ENCODE measurements around the gene PRCC. TPM values are rescaled to one million over a fixed set of nuclear protein-coding genes. Genes with fewer than 3 reads are reported as not detected.
A peak's percentile ranks its signal among the peaks of the same experiment; 100 is the strongest.

PRCC gene
- total and polyA plus RNA-seq, 12 donors = 32.1 to 56.9 (median 44.2) TPM

DNA sequence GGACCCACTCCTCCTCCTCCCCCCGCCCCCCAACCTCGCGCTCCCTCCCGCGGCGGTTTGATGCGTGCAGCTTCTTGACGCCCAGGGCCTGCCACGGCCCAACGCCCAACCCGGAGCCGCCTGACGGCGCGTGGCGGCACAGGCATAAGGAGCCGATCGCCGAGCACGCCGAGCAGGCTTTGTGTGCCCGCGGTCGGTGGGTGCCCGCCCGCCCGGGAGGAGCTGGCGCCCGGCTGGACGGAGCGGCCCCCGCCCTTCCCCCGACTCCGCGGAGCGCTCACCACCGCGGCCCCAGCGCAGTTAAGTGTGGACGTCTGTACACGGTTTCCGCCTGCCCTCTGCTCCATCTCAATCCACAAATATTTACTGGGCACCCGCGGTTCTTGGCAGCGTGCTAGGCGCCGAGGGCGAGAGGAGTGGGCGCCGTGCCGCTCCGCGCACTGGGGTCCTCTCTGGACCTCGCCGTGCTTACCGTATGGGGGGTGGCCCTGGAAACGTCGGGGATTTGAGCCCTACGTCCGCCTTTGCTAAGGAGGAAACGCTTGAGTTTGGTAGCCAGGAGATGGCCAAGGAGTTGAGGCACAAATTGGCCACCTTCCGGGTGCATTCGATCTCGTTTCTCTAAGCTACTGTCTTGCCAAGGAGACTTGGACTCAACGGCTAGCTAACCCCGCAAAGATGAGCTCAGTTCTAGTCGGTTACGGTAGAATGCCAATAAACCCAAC, 15.4 kb upstream of the PRCC start:
- peak; percentile 75 to 89 (median 84) for ATAC-seq
- no peaks in the 10 kb centered on the region for H3K27me3 ChIP-seq
- H3K4me3 ChIP-seq = peak overlapping the region; percentile 79 to 99 (median 97)
- H3K36me3 ChIP-seq = peaks cover 0 to 3% (median 0%) of the 10 kb centered on the region in 9 donors
- peak; percentile 98 for DNase-seq
- H3K27ac ChIP-seq = peak overlapping the region; percentile 94 to 100 (median 100)
- H3K9me3 ChIP-seq = no peaks in the 10 kb centered on the region
- TF ChIP-seq, protein P1, sequence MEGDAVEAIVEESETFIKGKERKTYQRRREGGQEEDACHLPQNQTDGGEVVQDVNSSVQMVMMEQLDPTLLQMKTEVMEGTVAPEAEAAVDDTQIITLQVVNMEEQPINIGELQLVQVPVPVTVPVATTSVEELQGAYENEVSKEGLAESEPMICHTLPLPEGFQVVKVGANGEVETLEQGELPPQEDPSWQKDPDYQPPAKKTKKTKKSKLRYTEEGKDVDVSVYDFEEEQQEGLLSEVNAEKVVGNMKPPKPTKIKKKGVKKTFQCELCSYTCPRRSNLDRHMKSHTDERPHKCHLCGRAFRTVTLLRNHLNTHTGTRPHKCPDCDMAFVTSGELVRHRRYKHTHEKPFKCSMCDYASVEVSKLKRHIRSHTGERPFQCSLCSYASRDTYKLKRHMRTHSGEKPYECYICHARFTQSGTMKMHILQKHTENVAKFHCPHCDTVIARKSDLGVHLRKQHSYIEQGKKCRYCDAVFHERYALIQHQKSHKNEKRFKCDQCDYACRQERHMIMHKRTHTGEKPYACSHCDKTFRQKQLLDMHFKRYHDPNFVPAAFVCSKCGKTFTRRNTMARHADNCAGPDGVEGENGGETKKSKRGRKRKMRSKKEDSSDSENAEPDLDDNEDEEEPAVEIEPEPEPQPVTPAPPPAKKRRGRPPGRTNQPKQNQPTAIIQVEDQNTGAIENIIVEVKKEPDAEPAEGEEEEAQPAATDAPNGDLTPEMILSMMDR (IDR thresholded peaks at IDR 0.05) = peak in 2 of 9 donors; percentile 11 to 16
- H3K4me1 ChIP-seq = peaks cover 30 to 66% (median 50%) of the 10 kb centered on the region in 9 donors
- WGBS, 2 donors = 0% methylated on average over 63 to 68 of the region's 68 CpGs
- intact Hi-C loops (cut with DNase I) = loop anchor here in 6 of 10 donors (1.0 to 2.0 kb wide), 2 partner anchors 14 to 15 kb away; partner anchors contain the start of gene PRCC (in 3 of the 6)

DNA sequence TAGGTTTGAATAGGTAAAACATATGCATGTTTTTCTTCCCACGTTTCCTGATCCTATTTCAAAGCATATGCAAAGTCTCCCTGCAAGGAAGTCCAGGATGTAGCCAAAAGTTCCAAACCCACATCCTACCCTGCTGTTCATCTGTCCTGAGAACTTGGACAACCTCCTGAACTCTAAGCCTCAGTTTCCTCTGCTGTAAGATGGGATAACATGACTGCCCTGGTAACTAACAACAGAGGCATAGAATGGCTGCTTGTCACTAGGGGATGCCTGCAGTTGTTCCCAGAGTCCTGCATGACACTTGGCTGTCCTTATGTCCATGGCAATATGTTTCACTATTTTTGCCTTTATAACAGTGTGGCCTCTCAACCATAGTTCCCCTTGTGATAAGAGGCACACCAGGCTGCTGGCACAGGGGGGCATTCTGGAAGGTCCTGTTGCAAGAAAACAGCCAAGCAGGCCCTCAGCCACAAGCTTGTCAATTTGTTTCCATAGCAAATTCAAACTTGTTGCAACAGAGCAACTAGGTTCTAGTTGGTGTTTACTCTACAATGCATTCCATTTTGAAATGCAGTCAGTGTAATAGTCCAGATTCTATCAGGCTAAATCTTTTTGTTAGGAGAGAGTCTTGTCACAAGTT, 14.4 kb upstream of the PRCC start:
- Histone ChIP-seq H3K27me3 (no peaks in the 10 kb centered on the region), H3K27ac (peak overlapping the region in 5 of 10 donors; percentile 98 to 100 (median 100)), H3K36me3 (peaks cover 0 to 3% (median 0%) of the 10 kb centered on the region in 9 donors), H3K4me1 (peaks cover 24 to 57% (median 43%) of the 10 kb centered on the region in 9 donors), H3K9me3 (no peaks in the 10 kb centered on the region), H3K4me3 (peak overlapping the region in 7 of 10 donors; percentile 79 to 99 (median 99))
- WGBS, 2 donors = 13 to 29% methylated on average over 1 of the region's 1 CpG
- TF ChIP-seq, protein P1 (IDR thresholded peaks at IDR 0.05) = no peak
- ATAC-seq (no peak), DNase-seq (no peak)
- intact Hi-C loops (cut with DNase I) = loop anchor here in 3 of 10 donors (1.0 to 2.0 kb wide), 2 partner anchors 13 to 14 kb away; partner anchors contain the start of gene PRCC (in 2 of the 3)

DNA sequence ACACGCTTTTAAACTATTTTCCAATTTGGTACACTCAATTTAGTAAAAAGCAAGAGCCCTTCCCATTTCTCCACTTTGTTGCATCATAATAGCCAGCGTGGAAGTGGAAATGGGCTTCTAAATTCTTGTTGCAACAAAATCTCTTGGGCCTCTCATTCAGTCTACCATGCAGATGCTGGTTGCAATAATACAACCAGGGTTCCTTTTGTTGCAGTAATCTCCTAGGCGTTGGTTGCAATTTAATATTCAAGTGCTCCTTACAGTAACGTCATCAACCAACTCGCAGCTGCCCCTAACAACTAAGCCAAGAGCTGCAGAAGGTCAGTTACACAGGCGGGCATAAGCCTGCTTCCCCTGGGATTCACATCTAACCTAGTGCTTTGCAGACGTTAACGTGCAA, 13.1 kb upstream of the PRCC start:
- no peak for DNase-seq
- Histone ChIP-seq H3K9me3 (no peaks in the 10 kb centered on the region), H3K27ac (no peak overlapping the region), H3K4me3 (no peak overlapping the region), H3K4me1 (peaks cover 13 to 45% (median 30%) of the 10 kb centered on the region in 9 donors), H3K36me3 (peaks cover 0 to 3% (median 0%) of the 10 kb centered on the region in 9 donors), H3K27me3 (no peaks in the 10 kb centered on the region)
- TF ChIP-seq, protein P1 (IDR thresholded peaks at IDR 0.05) = no peak
- WGBS, 2 donors = 74 to 75% methylated on average over 8 of the region's 8 CpGs
- intact Hi-C loops (cut with DNase I) = no loop called here
- ATAC-seq = no peak

DNA sequence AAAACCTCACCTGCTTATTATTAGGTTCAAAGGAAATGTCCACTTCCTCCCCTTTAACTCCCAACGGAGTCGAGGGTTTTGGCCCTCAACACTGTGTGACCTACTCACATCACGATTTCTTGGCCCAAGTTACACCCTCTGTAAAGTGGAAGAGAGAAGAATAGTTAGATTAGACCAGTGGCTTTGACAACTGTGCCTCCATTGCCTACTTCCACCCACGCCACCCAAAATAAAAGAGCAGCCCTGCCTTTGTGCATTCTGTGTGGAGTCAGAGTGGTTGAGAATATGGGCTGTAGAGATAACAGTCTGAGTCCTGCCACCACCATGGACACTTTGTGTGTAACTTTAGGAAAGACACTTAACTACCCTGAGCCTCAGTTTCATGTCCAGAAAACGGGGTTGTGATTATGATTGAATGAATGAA, 11.8 kb upstream of the PRCC start:
- H3K27me3 ChIP-seq = no peaks in the 10 kb centered on the region
- TF ChIP-seq, protein P1 (IDR thresholded peaks at IDR 0.05) = no peak
- peak overlapping the region in 4 of 10 donors; percentile 0 to 57 (median 24) for H3K27ac ChIP-seq
- no peak overlapping the region for H3K4me3 ChIP-seq
- WGBS, 2 donors = 45 to 51% methylated on average over 5 of the region's 5 CpGs
- peaks cover 0 to 3% (median 0%) of the 10 kb centered on the region in 9 donors for H3K36me3 ChIP-seq
- intact Hi-C loops (cut with DNase I) = no loop called here
- ATAC-seq (no peak), DNase-seq (no peak)
- no peaks in the 10 kb centered on the region for H3K9me3 ChIP-seq
- peaks cover 4 to 32% (median 17%) of the 10 kb centered on the region in 9 donors for H3K4me1 ChIP-seq

All from heart right ventricle (tissue), 16 donors.